Lung (tissue), 12 donors: ENCODE data around the gene PTPRT. TPM values are rescaled to one million over a fixed set of nuclear protein-coding genes. Genes with fewer than 3 reads are reported as not detected.

ENCODE experiments used
- ATAC-seq: fragments of 200-7000 bp; cut with Tn5 transposase; one replicate; pipeline ENCODE4 v1.9.1; 2020; ENCODE audit warnings: moderate number of reproducible peaks; ENCODE audit not compliant: insufficient read depth, low FRiP score
- DNase-seq, 3 donors: peaks; one replicate each; pipeline ENCODE4 v3.0.0-alpha.2; 2013 to 2017
- H3K27ac ChIP-seq, 2 donors: one replicate each; pipeline ENCODE4 v1.5.1; 2013; ENCODE audit warnings: mild to moderate bottlenecking in 2 of 2, moderate library complexity in 2 of 2, control low read depth in 1 of 2, inconsistent platforms in 1 of 2, low read depth in 1 of 2, low read length in 1 of 2
- H3K27me3 ChIP-seq, 3 donors: one replicate each; pipeline ENCODE4 v1.5.1; 2013; ENCODE audit warnings: low read length in 2 of 3; ENCODE audit not compliant: control insufficient read depth in 3 of 3, insufficient read depth in 3 of 3
- H3K36me3 ChIP-seq, 4 donors: one replicate each; pipeline ENCODE4 v1.5.1; 2013; ENCODE audit warnings: low read length in 4 of 4, mild to moderate bottlenecking in 1 of 4, moderate library complexity in 1 of 4; ENCODE audit not compliant: control insufficient read depth in 4 of 4, insufficient read depth in 4 of 4
- H3K4me1 ChIP-seq, 5 donors: one replicate each; pipeline ENCODE4 v1.5.1; 2013; ENCODE audit warnings: low read length in 5 of 5, mild to moderate bottlenecking in 2 of 5, moderate library complexity in 1 of 5; ENCODE audit not compliant: control insufficient read depth in 5 of 5, insufficient read depth in 5 of 5
- H3K4me3 ChIP-seq: one replicate; pipeline ENCODE4 v1.5.1; 2013; ENCODE audit warnings: mild to moderate bottlenecking, control low read depth, moderate library complexity
- H3K9ac ChIP-seq, 2 donors: one replicate each; pipeline ENCODE4 v1.5.1; 2013; ENCODE audit warnings: low read length in 2 of 2, control low read depth in 1 of 2; ENCODE audit not compliant: insufficient read depth in 1 of 2
- H3K9me3 ChIP-seq, 4 donors: one replicate each; pipeline ENCODE4 v1.5.1; 2013; ENCODE audit warnings: low read length in 3 of 4, mild to moderate bottlenecking in 1 of 4, moderate library complexity in 1 of 4; ENCODE audit not compliant: control insufficient read depth in 4 of 4, insufficient read depth in 3 of 4
- WGBS, 2 donors: extraction: QIAGEN DNeasy Blood & Tissue Kit; methylation state at CpG; one replicate each; pipeline ENCODE4 v1.1.7; 2013; 5-methylcytosine and 5-hydroxymethylcytosine counted together
- polyA plus RNA-seq, 2 donors: library from polyadenylated mRNA; stranded (reverse); fragments of 200-250 nt; gene quantifications; one replicate each; pipeline ENCODE4 v1.2.1, GENCODE V29; 2013
- total RNA-seq, 2 donors: library from RNA; depleted of rRNA in 1 of 2; stranded (reverse); fragments of >200 nt in 1 of 2; gene quantifications; one replicate each; pipeline ENCODE4 v1.2.1, GENCODE V29; 2014 to 2021
- TF ChIP-seq, protein P1 (sequence below): IDR thresholded peaks from 2 replicates; pipeline ENCODE4 v1.5.1; 2012; ENCODE audit warnings: mild to moderate bottlenecking; ENCODE audit errors: control extremely low read depth, extremely low read depth
- donor health status: control.
- donor health status: control.
- donor health status: Bipolar disorder and iron deficiency.
- donor health status: healthy.
- donor health status: DM: yes; HTN: yes; CAD: no.

Gene PTPRT
- total and polyA plus RNA-seq, 4 donors = 0.37 to 13.8 (median 6.1) TPM

DNA sequence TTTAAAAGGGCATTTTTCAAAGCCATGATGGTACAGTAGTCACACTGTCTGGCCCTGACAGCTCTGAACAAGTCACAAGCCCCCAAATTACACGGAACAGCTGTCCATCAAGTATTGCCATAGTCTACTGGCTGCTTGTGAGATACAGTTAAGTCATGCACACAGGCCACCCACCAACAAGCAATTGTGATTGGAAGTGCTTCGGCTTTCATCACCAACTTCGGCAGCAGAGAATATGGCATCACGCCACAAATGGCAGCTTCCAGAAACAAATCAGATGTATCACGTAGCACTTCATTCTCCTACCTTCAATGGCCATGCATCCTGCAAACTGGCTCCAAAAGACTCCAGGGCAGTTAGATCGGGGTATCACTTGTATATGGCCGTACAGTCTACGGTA is 160.5 kb downstream of the PTPRT start:
- H3K9me3 ChIP-seq = peaks cover 0 to 7% (median 0%) of the 10 kb centered on the region in 4 donors
- H3K27ac ChIP-seq = no peak overlapping the region
- H3K36me3 ChIP-seq = no peaks in the 10 kb centered on the region
- peaks cover 0 to 11% (median 0%) of the 10 kb centered on the region in 5 donors for H3K4me1 ChIP-seq
- H3K9ac ChIP-seq = no peak overlapping the region
- no peak for ATAC-seq
- peak; percentile 57 to 79 (median 75) for DNase-seq
- H3K27me3 ChIP-seq = no peaks in the 10 kb centered on the region
- 77 to 94% methylated on average over 8 of the region's 8 CpGs for whole genome bisulfite sequencing, 2 donors
- TF ChIP-seq, protein P1, sequence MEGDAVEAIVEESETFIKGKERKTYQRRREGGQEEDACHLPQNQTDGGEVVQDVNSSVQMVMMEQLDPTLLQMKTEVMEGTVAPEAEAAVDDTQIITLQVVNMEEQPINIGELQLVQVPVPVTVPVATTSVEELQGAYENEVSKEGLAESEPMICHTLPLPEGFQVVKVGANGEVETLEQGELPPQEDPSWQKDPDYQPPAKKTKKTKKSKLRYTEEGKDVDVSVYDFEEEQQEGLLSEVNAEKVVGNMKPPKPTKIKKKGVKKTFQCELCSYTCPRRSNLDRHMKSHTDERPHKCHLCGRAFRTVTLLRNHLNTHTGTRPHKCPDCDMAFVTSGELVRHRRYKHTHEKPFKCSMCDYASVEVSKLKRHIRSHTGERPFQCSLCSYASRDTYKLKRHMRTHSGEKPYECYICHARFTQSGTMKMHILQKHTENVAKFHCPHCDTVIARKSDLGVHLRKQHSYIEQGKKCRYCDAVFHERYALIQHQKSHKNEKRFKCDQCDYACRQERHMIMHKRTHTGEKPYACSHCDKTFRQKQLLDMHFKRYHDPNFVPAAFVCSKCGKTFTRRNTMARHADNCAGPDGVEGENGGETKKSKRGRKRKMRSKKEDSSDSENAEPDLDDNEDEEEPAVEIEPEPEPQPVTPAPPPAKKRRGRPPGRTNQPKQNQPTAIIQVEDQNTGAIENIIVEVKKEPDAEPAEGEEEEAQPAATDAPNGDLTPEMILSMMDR = no peak
- H3K4me3 ChIP-seq = no peak overlapping the region

DNA sequence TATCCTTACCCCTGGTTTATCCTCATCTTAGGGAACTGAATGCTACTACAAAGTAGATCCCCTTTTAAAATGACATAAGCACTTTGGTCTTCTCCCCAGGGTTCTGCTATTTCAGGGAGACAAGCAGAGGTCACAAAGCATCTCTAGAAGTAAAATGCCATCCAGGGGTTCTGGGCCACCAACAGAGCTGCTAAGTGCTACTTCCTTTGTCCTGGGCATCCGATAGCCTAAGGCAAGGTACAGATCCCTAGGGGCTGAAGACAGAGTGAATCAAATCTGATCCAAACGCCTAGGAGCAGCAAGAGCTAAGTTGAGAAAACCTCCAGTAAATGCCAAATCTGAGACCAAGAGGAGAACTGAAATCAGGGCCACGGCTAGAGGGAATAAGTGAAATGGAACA is 161.2 kb downstream of the PTPRT start:
- no peak for ATAC-seq
- H3K36me3 ChIP-seq = no peaks in the 10 kb centered on the region

DNA sequence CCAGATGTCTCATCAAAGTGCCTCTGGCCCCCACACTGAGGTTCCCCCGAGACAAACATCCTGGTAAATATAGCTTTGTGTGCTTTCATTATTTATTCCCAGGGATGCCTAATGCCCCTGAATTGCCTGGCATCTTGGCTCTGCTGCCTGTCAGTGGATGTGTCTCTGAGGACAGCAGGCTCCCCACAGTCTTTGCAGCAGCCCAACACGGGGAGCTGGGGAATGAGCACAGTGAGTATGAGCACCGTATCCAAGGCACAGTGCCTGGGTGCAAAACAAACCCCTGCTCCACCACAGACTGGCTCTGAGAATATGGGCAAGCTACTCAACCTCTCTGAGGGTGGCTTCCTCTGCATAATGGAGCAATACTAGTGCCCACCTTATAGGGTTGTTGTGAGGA is 165.9 kb downstream of the PTPRT start:
- ATAC-seq (no peak), DNase-seq (no peak)
- TF ChIP-seq, protein P1 = no peak
- Histone ChIP-seq H3K4me3 (no peak overlapping the region), H3K27ac (no peak overlapping the region), H3K9me3 (peaks cover 0 to 2% (median 0%) of the 10 kb centered on the region in 4 donors), H3K36me3 (no peaks in the 10 kb centered on the region), H3K27me3 (no peaks in the 10 kb centered on the region), H3K9ac (no peak overlapping the region), H3K4me1 (peaks cover 0 to 4% (median 0%) of the 10 kb centered on the region in 5 donors)
- WGBS, 2 donors = 22 to 48% methylated on average over 3 of the region's 3 CpGs

More for the DNA sequence above, 161.2 kb downstream of the PTPRT start:
- Histone ChIP-seq H3K27ac (no peak overlapping the region), H3K4me3 (no peak overlapping the region), H3K27me3 (no peaks in the 10 kb centered on the region), H3K9me3 (peaks cover 0 to 7% (median 0%) of the 10 kb centered on the region in 4 donors), H3K9ac (no peak overlapping the region), H3K4me1 (peaks cover 0 to 11% (median 0%) of the 10 kb centered on the region in 5 donors)
- WGBS, 2 donors = 46 to 48% methylated on average over 3 of the region's 3 CpGs
- peak in 2 of 3 donors; percentile 8 to 9 for DNase-seq
- TF ChIP-seq, protein P1 = no peak

DNA sequence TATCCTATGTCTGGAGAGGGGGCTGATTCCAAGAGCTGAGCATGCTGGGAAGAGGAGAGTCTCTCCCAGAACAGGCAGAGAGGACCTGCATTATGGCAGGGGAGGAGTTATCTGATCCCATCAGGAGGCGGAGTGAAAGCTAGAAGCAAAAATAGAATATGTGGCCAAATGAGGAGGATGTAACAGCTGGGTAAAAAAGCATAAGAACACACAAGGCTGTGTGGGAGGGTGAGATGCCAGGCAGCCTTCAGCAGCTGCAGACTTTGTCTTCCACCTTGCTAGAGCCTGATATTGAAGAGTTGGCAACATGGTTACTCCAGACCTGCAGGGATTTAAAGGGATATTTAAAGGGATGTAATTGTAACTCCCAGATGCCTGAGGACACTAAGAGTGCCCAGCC is 167.1 kb downstream of the PTPRT start:
- DNase-seq (no peak), ATAC-seq (no peak)
- H3K9ac ChIP-seq = no peak overlapping the region
- no peak overlapping the region for H3K27ac ChIP-seq
- H3K27me3 ChIP-seq = no peaks in the 10 kb centered on the region
- no peaks in the 10 kb centered on the region for H3K36me3 ChIP-seq
- whole genome bisulfite sequencing, 2 donors = 85 to 93% methylated on average over 1 of the region's 1 CpG
- TF ChIP-seq, protein P1 = no peak
- no peak overlapping the region for H3K4me3 ChIP-seq
- peaks cover 0 to 2% (median 0%) of the 10 kb centered on the region in 4 donors for H3K9me3 ChIP-seq
- no peaks in the 10 kb centered on the region for H3K4me1 ChIP-seq
